H1 (cell line): ENCODE results near the gene PCID2. TPM values are rescaled to one million over a fixed set of nuclear protein-coding genes. Genes with fewer than 3 reads are reported as not detected.
A peak's percentile ranks its signal among the peaks of the same experiment; 100 is the strongest.

Source experiments
- CTCF ChIA-PET: fragments of 300-600 bp; sonication (Branson Sonifier 250); formaldehyde crosslinking; loops from one replicate; lab custom pipeline; 2021; ENCODE audit not compliant: partially characterized antibody; lab: Charles Lee
- POLR2A ChIA-PET: fragments of 300-600 bp; sonication (Branson Sonifier 250); formaldehyde crosslinking; loops from one replicate; lab custom pipeline; 2021; ENCODE audit warnings: inconsistent platforms; ENCODE audit not compliant: partially characterized antibody; lab: Charles Lee
- DNase-seq, 2 experiments: peaks; one replicate each; pipeline versions ENCODE4 v3.0.0 to v3.0.0-alpha.2; 2010 to 2022; ENCODE audit warnings: low spot score in 2 of 2, low read depth in 1 of 2, mixed read lengths in 1 of 2
- FAIRE-seq: peaks from 2 replicates; lab custom pipeline; 2011; peaks lifted over from hg19 to GRCh38; lab: Jason Lieb, UNC
- H2AFZ ChIP-seq: 2 replicates; pipeline ENCODE4 v1.8.1; 2012; ENCODE audit warnings: low read length, inconsistent platforms
- H2AK5ac ChIP-seq: 2 replicates; pipeline ENCODE4 v1.6.1; 2013; ENCODE audit warnings: low read depth, low read length
- H2BK120ac ChIP-seq: replicated peaks from 2 replicates; pipeline ENCODE3; 2013; ENCODE audit warnings: low read depth, low read length, inconsistent platforms
- H2BK12ac ChIP-seq: 2 replicates; pipeline ENCODE4 v1.6.1; 2013; ENCODE audit warnings: low read depth, low read length
- H2BK15ac ChIP-seq: 2 replicates; pipeline ENCODE4 v1.6.1; 2013; ENCODE audit warnings: low read length
- H2BK20ac ChIP-seq: 2 replicates; pipeline ENCODE4 v1.6.1; 2013; ENCODE audit warnings: low read length
- H2BK5ac ChIP-seq: 2 replicates; pipeline ENCODE4 v1.6.1; 2013; ENCODE audit warnings: low read depth, low read length
- H3K14ac ChIP-seq: 2 replicates; pipeline ENCODE4 v1.6.1; 2013; ENCODE audit warnings: inconsistent platforms; ENCODE audit not compliant: insufficient read length
- H3K18ac ChIP-seq: 2 replicates; pipeline ENCODE4 v1.6.1; 2013; ENCODE audit warnings: low read length; ENCODE audit errors: extremely low read depth
- H3K23ac ChIP-seq: 2 replicates; pipeline ENCODE4 v1.6.1; 2013; ENCODE audit warnings: inconsistent platforms; ENCODE audit not compliant: insufficient read length
- H3K23me2 ChIP-seq: 2 replicates; pipeline ENCODE4 v1.6.1; 2013; ENCODE audit warnings: low read depth, low read length
- H3K27ac ChIP-seq: 2 replicates; pipeline ENCODE4 v1.6.1; 2011; ENCODE audit warnings: low read depth, low read length, inconsistent platforms
- H3K27me3 ChIP-seq, 4 experiments: replicated peaks in 1 of 4; 1 replicate in 1 of 4; 2 replicates in 3 of 4; pipeline versions ENCODE4 v1.6.1 to v1.8.1; 2011 to 2013; ENCODE audit warnings: low read length in 3 of 4, mild to moderate bottlenecking in 3 of 4, inconsistent platforms in 2 of 4, mixed read lengths in 2 of 4, moderate library complexity in 1 of 4; ENCODE audit not compliant: control insufficient read depth in 3 of 4, insufficient read depth in 3 of 4; ENCODE audit errors: extremely low read depth in 1 of 4
- H3K36me3 ChIP-seq, 4 experiments: 2 replicates each; pipeline versions ENCODE4 v1.6.1 to v1.8.1; 2011 to 2013; ENCODE audit warnings: mild to moderate bottlenecking in 4 of 4, low read length in 3 of 4, moderate library complexity in 2 of 4, control low read depth in 1 of 4, inconsistent platforms in 1 of 4; ENCODE audit not compliant: insufficient read depth in 4 of 4, control insufficient read depth in 2 of 4
- H3K4ac ChIP-seq: replicated peaks from 2 replicates; pipeline ENCODE3; 2013; ENCODE audit warnings: low read length, low read depth, mixed read lengths, inconsistent platforms; ENCODE audit not compliant: insufficient read length
- H3K4me1 ChIP-seq, 4 experiments: replicated peaks in 1 of 4; 1 replicate in 1 of 4; 2 replicates in 3 of 4; pipeline versions ENCODE4 v1.6.1 to v1.8.1; 2011 to 2013; ENCODE audit warnings: low read length in 3 of 4, inconsistent platforms in 2 of 4, mixed read lengths in 1 of 4; ENCODE audit not compliant: insufficient read depth in 4 of 4, control insufficient read depth in 3 of 4
- H3K4me2 ChIP-seq, 2 experiments: 2 replicates each; pipeline versions ENCODE4 v1.6.1 to v1.8.1; 2011 to 2013; ENCODE audit warnings: low read depth in 2 of 2, low read length in 2 of 2, control low read depth in 1 of 2, inconsistent platforms in 1 of 2, mild to moderate bottlenecking in 1 of 2; ENCODE audit not compliant: insufficient read depth in 1 of 2
- H3K4me3 ChIP-seq, 4 experiments: fragments of 200-600, 300-600 bp in 1 of 4; sonication (generic), shearing (Covaris generic), sonication (Bioruptor Twin) in 1 of 4; 2 replicates each; pipeline versions ENCODE4 v1.5.1 to v1.8.1; 2011 to 2016; ENCODE audit warnings: low read length in 4 of 4, low read depth in 3 of 4, control low read depth in 2 of 4, inconsistent platforms in 2 of 4, mild to moderate bottlenecking in 2 of 4, mixed read lengths in 1 of 4, moderate library complexity in 1 of 4; ENCODE audit not compliant: insufficient read depth in 2 of 4; ENCODE audit errors: extremely low read depth in 1 of 4
- H3K56ac ChIP-seq: replicated peaks from 2 replicates; pipeline ENCODE3; 2013; ENCODE audit warnings: low read depth, mild to moderate bottlenecking, mixed read lengths, low read length, inconsistent platforms; ENCODE audit not compliant: insufficient read length
- H3K79me1 ChIP-seq: 2 replicates; pipeline ENCODE4 v1.6.1; 2013; ENCODE audit warnings: low read depth, low read length, control low read depth
- H3K79me2 ChIP-seq, 2 experiments: 2 replicates each; pipeline versions ENCODE4 v1.6.1 to v1.8.1; 2012 to 2013; ENCODE audit warnings: low read length in 2 of 2, mild to moderate bottlenecking in 2 of 2, inconsistent platforms in 1 of 2; ENCODE audit not compliant: insufficient read depth in 2 of 2, control insufficient read depth in 1 of 2
- H3K9ac ChIP-seq, 4 experiments: replicated peaks in 1 of 4; 1 replicate in 1 of 4; 2 replicates in 3 of 4; pipeline versions ENCODE4 v1.6.1 to v1.8.1; 2011 to 2013; ENCODE audit warnings: low read depth in 3 of 4, low read length in 3 of 4, control low read depth in 2 of 4, mild to moderate bottlenecking in 2 of 4, moderate library complexity in 2 of 4, inconsistent platforms in 1 of 4; ENCODE audit errors: extremely low read depth in 1 of 4
- H3K9me3 ChIP-seq, 2 experiments: 2 replicates each; pipeline versions ENCODE4 v1.6.1 to v1.8.1; 2012 to 2013; ENCODE audit warnings: mild to moderate bottlenecking in 2 of 2, moderate library complexity in 2 of 2, control low read depth in 1 of 2, inconsistent platforms in 1 of 2, low read depth in 1 of 2, low read length in 1 of 2, mixed read lengths in 1 of 2; ENCODE audit not compliant: insufficient read depth in 2 of 2
- H4K20me1 ChIP-seq, 2 experiments: replicated peaks in 1 of 2; 2 replicates each; pipeline versions ENCODE3 to v1.8.1; 2011 to 2013; ENCODE audit warnings: inconsistent platforms in 2 of 2, low read length in 2 of 2, mild to moderate bottlenecking in 1 of 2; ENCODE audit not compliant: insufficient read depth in 2 of 2, control insufficient read depth in 1 of 2
- H4K5ac ChIP-seq: 2 replicates; pipeline ENCODE4 v1.6.1; 2013; ENCODE audit warnings: low read length, low read depth, mixed read lengths, inconsistent platforms; ENCODE audit not compliant: insufficient read length
- H4K8ac ChIP-seq: 2 replicates; pipeline ENCODE4 v1.8.0; 2013; ENCODE audit warnings: mild to moderate bottlenecking, moderate library complexity, low read length, inconsistent platforms; ENCODE audit not compliant: insufficient read depth; ENCODE audit errors: extremely low read depth
- H4K91ac ChIP-seq: replicated peaks from 2 replicates; pipeline ENCODE3; 2013; ENCODE audit warnings: low read length, mixed read lengths, inconsistent platforms; ENCODE audit not compliant: insufficient read length
- BACH1 ChIP-seq: IDR thresholded peaks from 2 replicates; pipeline ENCODE4 v1.6.1; 2012; ENCODE audit warnings: low read length, improper control_type of control experiment
- CREB1 ChIP-seq: IDR thresholded peaks from 2 replicates; pipeline ENCODE4 v1.6.1; 2012; ENCODE audit warnings: inconsistent platforms
- EP300 ChIP-seq, 2 experiments: IDR thresholded peaks; 1 replicate in 1 of 2; 2 replicates in 1 of 2; pipeline ENCODE4 v1.6.1; 2011 to 2012; ENCODE audit warnings: low read depth in 2 of 2, low read length in 2 of 2, mild to moderate bottlenecking in 2 of 2, borderline replicate concordance in 1 of 2, inconsistent platforms in 1 of 2, moderate library complexity in 1 of 2
- RBBP5 ChIP-seq: IDR thresholded peaks from 2 replicates; pipeline ENCODE4 v1.7.1; 2012; ENCODE audit warnings: low read depth, mild to moderate bottlenecking, inconsistent platforms, low read length, moderate library complexity, borderline replicate concordance
- RXRA ChIP-seq: IDR thresholded peaks from 2 replicates; pipeline ENCODE4 v1.6.1; 2011; ENCODE audit warnings: low read depth, mild to moderate bottlenecking, low read length, moderate library complexity; ENCODE audit not compliant: insufficient read depth
- WGBS, 2 experiments: shearing (Covaris generic) in 1 of 2; methylation state at CpG; one replicate each; pipeline versions ENCODE4 v1.1.6 to v1.1.7; 2013 to 2015; ENCODE audit warnings: low lambda C conversion rate in 2 of 2, mixed read lengths in 2 of 2, inconsistent platforms in 1 of 2, low coverage in 1 of 2, missing lambda C conversion rate in 1 of 2; ENCODE audit not compliant: insufficient replicate concordance in 2 of 2, insufficient coverage in 1 of 2, insufficient read length in 1 of 2; ENCODE audit errors: extremely low coverage in 1 of 2, missing lambda C conversion rate in 1 of 2; 5-methylcytosine and 5-hydroxymethylcytosine counted together
- polyA plus RNA-seq, 7 experiments: library from polyadenylated mRNA; depleted of rRNA in 3 of 7; stranded (reverse) in 5 of 7; unstranded in 2 of 7; fragments of >200 nt in 5 of 7; fragments of 200-250 nt in 2 of 7; gene quantifications; 1 replicate in 5 of 7; 2 replicates in 1 of 7; 4 replicates in 1 of 7; pipeline versions ENCODE4 v1.2.1 to v1.2.3, GENCODE V29; 2011 to 2013; ENCODE audit warnings: missing spikeins in 2 of 7, mixed read lengths in 2 of 7
- total RNA-seq: library from RNA; stranded (reverse); fragmentation: NEBNext Ultra II Directional; extraction: Animal tissue kit (Norgen Biotek cat#: 25700); gene quantifications from 2 replicates; pipeline ENCODE4 v1.2.1, GENCODE V29; 2021

Gene PCID2
- total and polyA plus RNA-seq, 2 of the 8 experiments (the other 6 are each of a cell fraction or from before 2014, with no cell fraction given), result 72.4 to 72.8 TPM

- FAIRE-seq (no peak), DNase-seq (peak in 1 of 2 experiments; percentile 30)
- Histone ChIP-seq H3K79me2 (no peaks in the 10 kb centered on the region), H2BK12ac (no peak overlapping the region), H2BK15ac (no peak overlapping the region), H4K5ac (no peak overlapping the region), H4K8ac (no peak overlapping the region), H3K4me1 (peaks cover 0 to 24% (median 12%) of the 10 kb centered on the region in 4 experiments; a peak in 6 of 7 replicates), H2AK5ac (no peak overlapping the region), H2BK5ac (no peak overlapping the region), H3K14ac (no peak overlapping the region), H3K9ac (no peak overlapping the region), H3K18ac (no peak overlapping the region), H3K56ac (no peak overlapping the region), H3K23ac (no peak overlapping the region), H3K27ac (no peak overlapping the region), H3K27me3 (peaks cover 7 to 22% (median 20%) of the 10 kb centered on the region in 4 experiments; a peak in 6 of 7 replicates), H2BK20ac (no peak overlapping the region), H3K4me2 (no peak overlapping the region), H3K23me2 (peaks cover 10% of the 10 kb centered on the region), H4K20me1 (no peaks in the 10 kb centered on the region), H4K91ac (no peak overlapping the region), H2BK120ac (no peak overlapping the region), H3K4me3 (no peak overlapping the region), H3K79me1 (no peaks in the 10 kb centered on the region), H3K9me3 (no peaks in the 10 kb centered on the region), H3K36me3 (no peaks in the 10 kb centered on the region), H2AFZ (no peak overlapping the region), H3K4ac (no peak overlapping the region)
- TF ChIP-seq CREB1, result no peak
- no peak for TF ChIP-seq RXRA
- no peak for TF ChIP-seq BACH1
- no peak for TF ChIP-seq RBBP5
- no peak for TF ChIP-seq EP300 (IDR thresholded peaks at IDR 0.05; ENCODE audit: borderline replicate concordance in 1 of 2, low read depth in 2 of 2, low read length in 2 of 2)
- ChIA-PET CTCF (interaction anchor here (0.5 to 1.6 kb wide), 6 partner anchors 13 to 187 kb away, joined by 3 read pairs; no protein-coding TSS in a partner anchor), POLR2A (interaction anchor here (1.6 kb wide), 1 partner anchor 53 kb away, joined by 7 read pairs; the partner anchor contains the start of genes CUL4A and PCID2)
- 91% methylated on average over 9 of the region's 9 CpGs; no CpG with 5 or more reads in 1 of the 2 experiments for WGBS, 2 experiments
Observed at GRCh38 chr13:113155982-113156655, 52.4 kb downstream of the PCID2 start.
